HEK293 (cell line): ENCODE measurements around the gene FAM120B.

ENCODE experiments used
- CTCF ChIA-PET: fragments of 350-600 bp; formaldehyde crosslinking; extraction: SDS; loops from one replicate; lab custom pipeline; 2021; ENCODE audit warnings: antibody characterized with exemption; lab: Yijun Ruan, JAX
- POLR2A ChIA-PET: fragments of 300-600 bp; formaldehyde crosslinking; extraction: SDS; loops from one replicate; lab custom pipeline; 2020; ENCODE audit warnings: antibody characterized with exemption, inconsistent platforms; lab: Yijun Ruan, JAX
- H3K27ac ChIP-seq: fragments of 200-500 bp; sonication (Bioruptor generic); 2 replicates; pipeline ENCODE4 v1.5.1; 2014; ENCODE audit warnings: low read depth, low read length, control low read depth, inconsistent platforms; ENCODE audit errors: extremely low read depth
- H3K36me3 ChIP-seq, 2 experiments: fragments of 200-500 bp in 1 of 2; sonication (Bioruptor generic) in 1 of 2; 1 replicate in 1 of 2; 2 replicates in 1 of 2; pipeline ENCODE4 v1.5.1; 2014 to 2017; ENCODE audit warnings: inconsistent platforms in 2 of 2, low read length in 2 of 2; ENCODE audit not compliant: control insufficient read depth in 2 of 2, insufficient read depth in 1 of 2
- H3K4me1 ChIP-seq: fragments of 200-500 bp; sonication (Bioruptor generic); 2 replicates; pipeline ENCODE4 v1.5.1; 2014; ENCODE audit warnings: mild to moderate bottlenecking, low read length, inconsistent platforms; ENCODE audit not compliant: control insufficient read depth, insufficient read depth
- H3K4me3 ChIP-seq: 2 replicates; pipeline ENCODE4 v1.5.1; 2011; ENCODE audit warnings: low read depth, mild to moderate bottlenecking, control low read depth, low read length, moderate library complexity
- H3K9me3 ChIP-seq: fragments of 200-500 bp; sonication (Bioruptor generic); 2 replicates; pipeline ENCODE4 v1.5.1; 2014; ENCODE audit warnings: low read depth, low read length, inconsistent platforms; ENCODE audit not compliant: control insufficient read depth, insufficient read depth
- EGR2 ChIP-seq: fragments of 450-650 bp; formaldehyde crosslinking; IDR thresholded peaks from 2 replicates; pipeline ENCODE4 v1.5.1; 2016; ENCODE audit warnings: low read depth, missing biosample characterization, missing genetic modification characterization
- GLIS2 ChIP-seq: fragments of 450-650 bp; formaldehyde crosslinking; IDR thresholded peaks from 2 replicates; pipeline ENCODE4 v1.5.1; 2016; ENCODE audit warnings: missing biosample characterization, missing genetic modification characterization
- MEIS1 ChIP-seq: sonication (generic); formaldehyde crosslinking; IDR thresholded peaks from 2 replicates; pipeline ENCODE4 v1.8.1; 2022; ENCODE audit warnings: missing genetic modification reagents, mild to moderate bottlenecking, borderline replicate concordance
- PRDM1 ChIP-seq: fragments of 450-650 bp; formaldehyde crosslinking; IDR thresholded peaks from 2 replicates; pipeline ENCODE4; 2016; ENCODE audit warnings: missing biosample characterization, missing genetic modification characterization
- ZFHX2 ChIP-seq: fragments of 450-650 bp; formaldehyde crosslinking; conservative IDR thresholded peaks from 2 replicates; pipeline ENCODE4 v1.5.1; 2016; ENCODE audit warnings: missing biosample characterization, missing genetic modification characterization
- ZNF10 ChIP-seq: fragments of 450-650 bp; formaldehyde crosslinking; IDR thresholded peaks from 2 replicates; pipeline ENCODE4 v1.5.1; 2017; ENCODE audit warnings: missing biosample characterization, missing genetic modification characterization
- ZNF223 ChIP-seq: fragments of 450-650 bp; formaldehyde crosslinking; IDR thresholded peaks from 2 replicates; pipeline ENCODE4 v1.5.1; 2016; ENCODE audit warnings: missing biosample characterization, missing genetic modification characterization
- ZNF394 ChIP-seq: fragments of 450-650 bp; formaldehyde crosslinking; IDR thresholded peaks from 2 replicates; pipeline ENCODE4 v1.5.1; 2016; ENCODE audit warnings: missing biosample characterization, missing genetic modification characterization, mild to moderate bottlenecking, moderate library complexity, borderline replicate concordance
- ZNF404 ChIP-seq: fragments of 450-650 bp; formaldehyde crosslinking; IDR thresholded peaks from 2 replicates; pipeline ENCODE4 v1.5.1; 2017; ENCODE audit warnings: missing biosample characterization, missing genetic modification characterization
- ZNF558 ChIP-seq: fragments of 450-650 bp; formaldehyde crosslinking; IDR thresholded peaks from 2 replicates; pipeline ENCODE4 v1.5.1; 2016; ENCODE audit warnings: missing biosample characterization, missing genetic modification characterization
- ZNF654 ChIP-seq: fragments of 450-650 bp; formaldehyde crosslinking; IDR thresholded peaks from 2 replicates; pipeline ENCODE4 v1.5.1; 2016; ENCODE audit warnings: low read depth, missing biosample characterization, missing genetic modification characterization
- ZNF660 ChIP-seq: fragments of 450-650 bp; IDR thresholded peaks from 2 replicates; pipeline ENCODE4 v1.5.1; 2018; ENCODE audit warnings: missing biosample characterization, mild to moderate bottlenecking, missing genetic modification characterization
- TF ChIP-seq, protein P1 (sequence below): fragments of 450-650 bp; formaldehyde crosslinking; IDR thresholded peaks from 2 replicates; pipeline ENCODE4 v1.5.1; 2016; ENCODE audit warnings: missing biosample characterization, missing genetic modification characterization
- TF ChIP-seq, protein P2 (sequence below): fragments of 450-650 bp; formaldehyde crosslinking; IDR thresholded peaks from 2 replicates; pipeline ENCODE4 v1.5.1; 2017; ENCODE audit warnings: missing biosample characterization, missing genetic modification characterization
- TF ChIP-seq, protein P3 (sequence below): fragments of 450-650 bp; formaldehyde crosslinking; IDR thresholded peaks from 2 replicates; pipeline ENCODE4 v1.5.1; 2016; ENCODE audit warnings: missing biosample characterization, missing genetic modification characterization

FAM120B gene

DNA sequence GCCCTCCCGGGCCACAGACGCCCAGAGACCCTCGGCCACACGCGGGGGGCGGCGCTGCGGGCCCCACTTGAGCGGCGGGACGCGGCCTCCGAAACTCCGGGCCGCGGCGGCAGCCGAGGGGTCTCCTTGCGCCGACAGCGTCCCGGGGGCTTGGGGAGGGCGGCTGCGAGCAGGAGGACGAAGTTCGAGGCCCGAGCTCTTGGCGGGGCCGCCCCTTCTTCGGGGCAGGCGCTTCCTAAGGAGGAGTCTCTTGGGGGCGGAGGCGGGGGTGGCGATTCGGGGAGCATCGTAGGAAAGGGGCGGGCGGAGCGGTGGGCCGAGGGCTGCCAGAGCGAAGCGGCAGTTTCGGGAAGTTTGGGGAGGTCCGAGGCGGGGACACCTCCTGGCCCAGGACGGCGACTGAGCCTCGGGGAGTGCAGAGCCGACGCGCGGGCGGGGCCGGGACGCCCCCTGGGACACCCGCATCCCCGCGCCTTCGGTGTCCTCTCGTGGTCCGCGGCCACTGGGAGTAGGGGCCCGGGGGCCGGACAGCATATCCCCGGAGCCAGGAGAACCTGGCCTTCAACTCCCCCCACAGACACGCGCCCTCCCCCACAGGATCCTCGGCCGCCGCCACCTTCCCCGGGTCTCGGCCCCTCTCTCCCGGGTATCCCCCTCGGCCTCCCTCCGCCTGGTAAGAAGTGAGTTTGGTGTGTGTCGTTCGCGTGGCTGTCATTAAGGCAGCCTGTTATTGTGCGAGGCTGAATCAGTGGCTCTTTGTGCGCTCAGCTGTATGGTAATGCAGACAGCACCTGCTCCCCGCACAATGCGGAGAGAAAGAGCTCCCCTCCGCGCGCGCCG lies 15.1 kb upstream of the FAM120B start:
- Histone ChIP-seq H3K9me3 (no peaks in the 10 kb centered on the region), H3K36me3 (peaks cover 0 to 24% of the 10 kb centered on the region in 2 experiments; a peak in 2 of 3 replicates), H3K27ac (peak overlapping the region; percentile 50; the same call in 1 of the 2 replicates)
- POLR2A ChIA-PET: interaction anchor here (0.5 to 2.8 kb wide), 7 partner anchors 11 to 262 kb away, joined by 3 to 20 read pairs (median 4); partner anchors contain the start of genes FAM120B and TBP
- TF ChIP-seq ZNF223 (tag by site-specific recombination) (no peak), GLIS2 (tag by site-specific recombination) (0 out of 2 replicates have a peak, but pooled peaks have one; percentile 34), ZFHX2 (tag by site-specific recombination) (0 out of 2 replicates have a peak, but pooled peaks have one; percentile 11), PRDM1 (tag by site-specific recombination) (no peak), ZNF404 (tag by site-specific recombination) (no peak), ZNF660 (tag by site-specific recombination) (no peak)
- TF ChIP-seq, all 188 proteins: peak for 2
- Histone ChIP-seq H3K4me3 (peak overlapping the region; percentile 24), H3K4me1 (peaks cover 8% of the 10 kb centered on the region)
- CTCF ChIA-PET: interaction anchor here (0.6 to 3.2 kb wide), 10 partner anchors 12 to 839 kb away, joined by 3 to 21 read pairs (median 3); no protein-coding TSS in a partner anchor

DNA sequence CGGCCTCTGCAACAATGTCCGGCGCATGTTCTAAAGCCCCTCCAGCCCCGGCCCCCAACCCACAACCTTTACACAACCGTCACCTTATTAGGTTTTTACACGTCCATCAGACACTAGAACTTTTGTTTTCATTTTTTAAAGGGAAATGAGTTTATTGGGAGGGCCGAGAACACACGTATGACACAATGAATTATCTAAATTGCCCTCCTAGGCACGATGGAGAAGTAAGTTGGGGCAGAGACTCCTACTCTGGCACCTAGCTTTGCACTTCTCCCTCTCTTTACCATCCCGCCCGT lies 14.5 kb upstream of the FAM120B start:
- Histone ChIP-seq H3K27ac (0 out of 2 replicates have a peak overlapping the region, but pooled peaks have one; percentile 50), H3K36me3 (peaks cover 0 to 19% of the 10 kb centered on the region in 2 experiments; a peak in 1 of 3 replicates), H3K4me1 (peaks cover 8% of the 10 kb centered on the region), H3K9me3 (no peaks in the 10 kb centered on the region), H3K4me3 (no peak overlapping the region)
- ChIA-PET CTCF (interaction anchor here (0.6 to 3.2 kb wide), 5 partner anchors 225 to 538 kb away, joined by 3 to 21 read pairs (median 3); no protein-coding TSS in a partner anchor), POLR2A (interaction anchor here (1.1 kb wide), 1 partner anchor 13 kb away, joined by 3 read pairs; no protein-coding TSS in a partner anchor)
- TF ChIP-seq ZNF558 (tag by site-specific recombination) (no peak), ZNF10 (tag by site-specific recombination) (peak; percentile 83), MEIS1 (no peak), EGR2 (no peak)
- TF ChIP-seq, protein P1, sequence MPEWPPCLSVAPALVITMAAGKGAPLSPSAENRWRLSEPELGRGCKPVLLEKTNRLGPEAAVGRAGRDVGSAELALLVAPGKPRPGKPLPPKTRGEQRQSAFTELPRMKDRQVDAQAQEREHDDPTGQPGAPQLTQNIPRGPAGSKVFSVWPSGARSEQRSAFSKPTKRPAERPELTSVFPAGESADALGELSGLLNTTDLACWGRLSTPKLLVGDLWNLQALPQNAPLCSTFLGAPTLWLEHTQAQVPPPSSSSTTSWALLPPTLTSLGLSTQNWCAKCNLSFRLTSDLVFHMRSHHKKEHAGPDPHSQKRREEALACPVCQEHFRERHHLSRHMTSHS (tag by site-specific recombination): no peak
- TF ChIP-seq, protein P2, sequence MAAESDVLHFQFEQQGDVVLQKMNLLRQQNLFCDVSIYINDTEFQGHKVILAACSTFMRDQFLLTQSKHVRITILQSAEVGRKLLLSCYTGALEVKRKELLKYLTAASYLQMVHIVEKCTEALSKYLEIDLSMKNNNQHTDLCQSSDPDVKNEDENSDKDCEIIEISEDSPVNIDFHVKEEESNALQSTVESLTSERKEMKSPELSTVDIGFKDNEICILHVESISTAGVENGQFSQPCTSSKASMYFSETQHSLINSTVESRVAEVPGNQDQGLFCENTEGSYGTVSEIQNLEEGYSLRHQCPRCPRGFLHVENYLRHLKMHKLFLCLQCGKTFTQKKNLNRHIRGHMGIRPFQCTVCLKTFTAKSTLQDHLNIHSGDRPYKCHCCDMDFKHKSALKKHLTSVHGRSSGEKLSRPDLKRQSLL (tag by site-specific recombination): no peak

DNA sequence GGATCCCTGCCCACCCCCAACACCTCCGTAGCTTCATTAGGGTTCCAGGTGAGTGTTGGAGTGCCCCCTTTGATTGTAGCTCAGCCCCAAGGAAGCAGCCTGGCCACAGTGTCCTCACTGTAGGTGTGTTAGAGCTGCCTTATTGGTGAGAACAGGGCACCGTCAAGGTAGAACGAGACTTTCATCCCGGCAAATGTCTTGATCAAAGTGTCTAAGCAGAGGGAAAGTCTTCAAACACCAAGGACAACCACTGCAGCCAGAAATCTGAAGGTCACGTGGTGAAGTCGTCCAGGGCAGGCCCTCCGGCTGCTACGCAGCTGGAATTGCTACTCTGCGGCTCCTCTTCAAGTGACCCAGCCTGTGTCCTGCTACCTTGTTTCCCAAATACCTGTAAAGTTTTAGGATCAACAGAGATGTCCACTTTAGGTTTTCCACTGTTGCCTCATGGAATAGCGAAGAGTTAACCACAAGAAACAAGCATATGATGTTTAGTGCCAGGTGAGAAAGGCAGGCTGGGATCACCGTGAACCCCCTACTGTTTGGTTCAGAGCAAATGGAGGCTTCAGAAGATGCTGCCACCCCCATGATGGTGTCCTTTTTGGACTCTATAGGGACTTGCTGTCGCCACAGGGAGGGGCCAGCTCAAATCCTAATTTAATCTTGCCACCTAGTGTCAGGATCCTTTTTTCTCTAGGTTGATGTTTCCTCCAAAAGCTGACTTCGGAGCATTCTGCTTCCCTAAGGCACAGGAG lies 14.0 kb upstream of the FAM120B start:
- ChIA-PET POLR2A (interaction anchor here (1.1 kb wide), 1 partner anchor 13 kb away, joined by 3 read pairs; no protein-coding TSS in a partner anchor), CTCF (interaction anchor here (0.6 to 3.2 kb wide), 6 partner anchors 225 to 503 kb away, joined by 3 to 21 read pairs (median 4); no protein-coding TSS in a partner anchor)
- Histone ChIP-seq H3K4me3 (no peak overlapping the region), H3K4me1 (peaks cover 8% of the 10 kb centered on the region), H3K27ac (no peak overlapping the region), H3K9me3 (no peaks in the 10 kb centered on the region), H3K36me3 (peaks cover 0 to 13% of the 10 kb centered on the region in 2 experiments; a peak in 1 of 3 replicates)
- TF ChIP-seq, protein P3, sequence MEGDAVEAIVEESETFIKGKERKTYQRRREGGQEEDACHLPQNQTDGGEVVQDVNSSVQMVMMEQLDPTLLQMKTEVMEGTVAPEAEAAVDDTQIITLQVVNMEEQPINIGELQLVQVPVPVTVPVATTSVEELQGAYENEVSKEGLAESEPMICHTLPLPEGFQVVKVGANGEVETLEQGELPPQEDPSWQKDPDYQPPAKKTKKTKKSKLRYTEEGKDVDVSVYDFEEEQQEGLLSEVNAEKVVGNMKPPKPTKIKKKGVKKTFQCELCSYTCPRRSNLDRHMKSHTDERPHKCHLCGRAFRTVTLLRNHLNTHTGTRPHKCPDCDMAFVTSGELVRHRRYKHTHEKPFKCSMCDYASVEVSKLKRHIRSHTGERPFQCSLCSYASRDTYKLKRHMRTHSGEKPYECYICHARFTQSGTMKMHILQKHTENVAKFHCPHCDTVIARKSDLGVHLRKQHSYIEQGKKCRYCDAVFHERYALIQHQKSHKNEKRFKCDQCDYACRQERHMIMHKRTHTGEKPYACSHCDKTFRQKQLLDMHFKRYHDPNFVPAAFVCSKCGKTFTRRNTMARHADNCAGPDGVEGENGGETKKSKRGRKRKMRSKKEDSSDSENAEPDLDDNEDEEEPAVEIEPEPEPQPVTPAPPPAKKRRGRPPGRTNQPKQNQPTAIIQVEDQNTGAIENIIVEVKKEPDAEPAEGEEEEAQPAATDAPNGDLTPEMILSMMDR (tag by site-specific recombination): peak; percentile 58
- no peak for TF ChIP-seq ZNF394 (tag by site-specific recombination)
- peak; percentile 54 for TF ChIP-seq ZNF654
